ENCODE results near the gene CDH26.
A peak's percentile ranks its signal among the peaks of the same experiment; 100 is the strongest.

Gene CDH26

GRCh38 chr20:59940129-59940955 is 17.9 kb upstream of the CDH26 start, which contains the start of the genes FAM217B and PPP1R3D:
FAM217B (plus strand) TSS chr20:59940389; CDS start chr20:59943944, 3,555 bp downstream.
PPP1R3D (minus strand) TSS chr20:59940305; CDS start chr20:59939931, 374 bp downstream.
- H3K4me3 ChIP-seq (ENCODE audit: low read length) = peak within 1 kb of the TSS; percentile 76

GRCh38 chr20:59940956-59941294 is 17.3 kb upstream of the CDH26 start:
- no peak for TF ChIP-seq CTCF (IDR thresholded peaks at IDR 0.05; ENCODE audit: insufficient read depth, low read depth, low read length, missing control alignments)
- peak overlapping the region; percentile 51 for H3K4me3 ChIP-seq (ENCODE audit: low read length)
- no peak for DNase-seq (ENCODE audit: low read depth)

More at GRCh38 chr20:59940129-59940955, 17.9 kb upstream of the CDH26 start, which contains the start of the genes FAM217B and PPP1R3D:
- no peak for TF ChIP-seq CTCF (IDR thresholded peaks at IDR 0.05; ENCODE audit: insufficient read depth, low read depth, low read length, missing control alignments)
- peak; percentile 99 for DNase-seq (ENCODE audit: low read depth)

GRCh38 chr20:59942245-59942644 is 16.0 kb upstream of the CDH26 start:
- no peak overlapping the region for H3K4me3 ChIP-seq (ENCODE audit: low read length)
- no peak for TF ChIP-seq CTCF (IDR thresholded peaks at IDR 0.05; ENCODE audit: insufficient read depth, low read depth, low read length, missing control alignments)
- DNase-seq (ENCODE audit: low read depth) = no peak

GRCh38 chr20:59944726-59945125 is 13.5 kb upstream of the CDH26 start:
- no peak for TF ChIP-seq CTCF (IDR thresholded peaks at IDR 0.05; ENCODE audit: insufficient read depth, low read depth, low read length, missing control alignments)
- DNase-seq (ENCODE audit: low read depth) = no peak
- no peak overlapping the region for H3K4me3 ChIP-seq (ENCODE audit: low read length)

GRCh38 chr20:59945175-59945574 is 13.0 kb upstream of the CDH26 start:
- H3K4me3 ChIP-seq (ENCODE audit: low read length) = no peak overlapping the region
- no peak for TF ChIP-seq CTCF (IDR thresholded peaks at IDR 0.05; ENCODE audit: insufficient read depth, low read depth, low read length, missing control alignments)
- DNase-seq (ENCODE audit: low read depth) = no peak

- no peak overlapping the region for H3K4me3 ChIP-seq (ENCODE audit: low read length)
- no peak for DNase-seq (ENCODE audit: low read depth)
- TF ChIP-seq CTCF (IDR thresholded peaks at IDR 0.05; ENCODE audit: insufficient read depth, low read depth, low read length, missing control alignments) = no peak
Observed at GRCh38 chr20:59945731-59946130, 12.5 kb upstream of the CDH26 start.

- no peak for DNase-seq (ENCODE audit: low read depth)
- H3K4me3 ChIP-seq (ENCODE audit: low read length) = no peak overlapping the region
- TF ChIP-seq CTCF (IDR thresholded peaks at IDR 0.05; ENCODE audit: insufficient read depth, low read depth, low read length, missing control alignments) = no peak
Observed at GRCh38 chr20:59947376-59947775, 10.8 kb upstream of the CDH26 start.

Data from epithelial cell of esophagus (primary cell).